Lung (tissue), 12 donors: Measurements from ENCODE around the gene CCIN. TPM values are rescaled to one million over a fixed set of nuclear protein-coding genes. Genes with fewer than 3 reads are reported as not detected.

ENCODE experiments used
- ATAC-seq: fragments of 200-7000 bp; cut with Tn5 transposase; one replicate; pipeline ENCODE4 v1.9.1; 2020; ENCODE audit warnings: moderate number of reproducible peaks; ENCODE audit not compliant: insufficient read depth, low FRiP score
- DNase-seq, 3 donors: peaks; one replicate each; pipeline ENCODE4 v3.0.0-alpha.2; 2013 to 2017
- H3K27ac ChIP-seq, 2 donors: one replicate each; pipeline ENCODE4 v1.5.1; 2013; ENCODE audit warnings: mild to moderate bottlenecking in 2 of 2, moderate library complexity in 2 of 2, control low read depth in 1 of 2, inconsistent platforms in 1 of 2, low read depth in 1 of 2, low read length in 1 of 2
- H3K27me3 ChIP-seq, 3 donors: one replicate each; pipeline ENCODE4 v1.5.1; 2013; ENCODE audit warnings: low read length in 2 of 3; ENCODE audit not compliant: control insufficient read depth in 3 of 3, insufficient read depth in 3 of 3
- H3K36me3 ChIP-seq, 4 donors: one replicate each; pipeline ENCODE4 v1.5.1; 2013; ENCODE audit warnings: low read length in 4 of 4, mild to moderate bottlenecking in 1 of 4, moderate library complexity in 1 of 4; ENCODE audit not compliant: control insufficient read depth in 4 of 4, insufficient read depth in 4 of 4
- H3K4me1 ChIP-seq, 5 donors: one replicate each; pipeline ENCODE4 v1.5.1; 2013; ENCODE audit warnings: low read length in 5 of 5, mild to moderate bottlenecking in 2 of 5, moderate library complexity in 1 of 5; ENCODE audit not compliant: control insufficient read depth in 5 of 5, insufficient read depth in 5 of 5
- H3K4me3 ChIP-seq: one replicate; pipeline ENCODE4 v1.5.1; 2013; ENCODE audit warnings: mild to moderate bottlenecking, control low read depth, moderate library complexity
- H3K9ac ChIP-seq, 2 donors: one replicate each; pipeline ENCODE4 v1.5.1; 2013; ENCODE audit warnings: low read length in 2 of 2, control low read depth in 1 of 2; ENCODE audit not compliant: insufficient read depth in 1 of 2
- H3K9me3 ChIP-seq, 4 donors: one replicate each; pipeline ENCODE4 v1.5.1; 2013; ENCODE audit warnings: low read length in 3 of 4, mild to moderate bottlenecking in 1 of 4, moderate library complexity in 1 of 4; ENCODE audit not compliant: control insufficient read depth in 4 of 4, insufficient read depth in 3 of 4
- CTCF ChIP-seq: IDR thresholded peaks from 2 replicates; pipeline ENCODE4 v1.5.1; 2012; ENCODE audit warnings: mild to moderate bottlenecking; ENCODE audit errors: control extremely low read depth, extremely low read depth
- WGBS, 2 donors: extraction: QIAGEN DNeasy Blood & Tissue Kit; methylation state at CpG; one replicate each; pipeline ENCODE4 v1.1.7; 2013; 5-methylcytosine and 5-hydroxymethylcytosine counted together
- polyA plus RNA-seq, 2 donors: library from polyadenylated mRNA; stranded (reverse); fragments of 200-250 nt; gene quantifications; one replicate each; pipeline ENCODE4 v1.2.1, GENCODE V29; 2013
- total RNA-seq, 2 donors: library from RNA; depleted of rRNA in 1 of 2; stranded (reverse); fragments of >200 nt in 1 of 2; gene quantifications; one replicate each; pipeline ENCODE4 v1.2.1, GENCODE V29; 2014 to 2021
- donor health status: control.
- donor health status: control.
- donor health status: Bipolar disorder and iron deficiency.
- donor health status: healthy.
- donor health status: DM: yes; HTN: yes; CAD: no.

The CCIN gene
- total and polyA plus RNA-seq, 4 donors, result 0.12 to 0.89 (median 0.15) TPM; not detected in 1

DNA sequence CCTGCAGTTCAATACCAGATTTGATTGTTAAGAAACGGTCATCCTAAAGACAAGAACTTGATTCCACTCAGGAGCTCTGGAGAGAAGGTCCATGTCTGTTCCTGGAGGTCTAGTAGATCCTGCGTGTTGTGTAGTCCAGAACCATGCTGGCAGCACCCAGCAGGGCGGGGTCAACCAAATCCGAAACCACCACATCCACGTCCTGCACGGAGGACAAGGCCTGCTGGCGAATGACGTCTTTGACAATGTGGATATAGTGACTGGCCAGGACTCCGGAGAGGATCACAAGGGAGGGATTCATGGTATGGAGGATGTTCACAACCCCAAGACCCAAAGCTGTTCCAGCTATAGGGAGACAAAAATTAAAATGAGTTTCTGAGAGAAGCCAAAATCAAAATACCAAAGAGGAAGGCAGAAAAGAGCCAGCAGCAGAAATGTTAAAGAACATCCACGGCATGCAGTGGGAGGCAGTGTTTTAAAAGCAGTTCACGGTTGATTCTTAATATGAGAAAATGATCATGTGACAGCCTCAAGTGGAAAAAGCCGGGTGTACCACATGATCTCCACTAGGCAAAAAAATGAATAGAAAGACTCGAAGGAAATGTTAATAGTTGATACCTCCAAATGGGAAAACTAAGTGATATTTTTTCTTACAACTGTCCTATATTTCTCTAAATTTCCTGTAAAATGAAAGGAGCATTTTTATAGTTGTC lies 48.2 kb downstream of the CCIN start:
- DNase-seq (peak in 1 of 3 donors; percentile 13), ATAC-seq (no peak)
- WGBS, 2 donors, result 73 to 74% methylated on average over 13 of the region's 13 CpGs
- Histone ChIP-seq H3K36me3 (peaks cover 16 to 67% (median 42%) of the 10 kb centered on the region in 4 donors), H3K9ac (no peak overlapping the region), H3K4me3 (no peak overlapping the region), H3K27ac (no peak overlapping the region), H3K9me3 (peaks cover 0 to 2% (median under 1%) of the 10 kb centered on the region in 4 donors), H3K27me3 (no peaks in the 10 kb centered on the region), H3K4me1 (peaks cover 0 to 8% (median 0%) of the 10 kb centered on the region in 5 donors)
- TF ChIP-seq CTCF, result no peak

DNA sequence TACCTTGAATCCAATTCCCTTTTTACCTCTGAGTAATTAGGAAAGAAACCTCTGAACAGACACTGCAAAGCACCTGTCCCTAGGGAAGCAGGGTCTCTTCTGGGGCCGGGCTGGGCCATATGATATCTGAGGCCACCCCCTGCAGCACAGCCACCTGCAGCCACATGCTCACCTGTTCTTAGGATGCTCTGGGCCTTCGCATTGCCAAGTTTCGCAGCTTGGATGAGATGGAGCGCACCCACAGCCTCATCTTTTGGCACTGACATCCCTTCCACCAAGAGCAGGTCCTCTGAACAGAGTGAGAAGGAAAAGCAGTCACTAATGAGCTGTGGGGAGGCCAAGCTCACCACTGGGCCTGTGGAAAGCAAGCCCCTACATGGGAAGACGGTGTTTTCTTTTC lies 48.8 kb downstream of the CCIN start:
- Histone ChIP-seq H3K27me3 (no peaks in the 10 kb centered on the region), H3K9me3 (peaks cover 0 to 4% (median 3%) of the 10 kb centered on the region in 4 donors), H3K4me3 (no peak overlapping the region), H3K36me3 (peaks cover 22 to 69% (median 46%) of the 10 kb centered on the region in 4 donors), H3K4me1 (peaks cover 0 to 8% (median 0%) of the 10 kb centered on the region in 5 donors), H3K9ac (no peak overlapping the region), H3K27ac (no peak overlapping the region)
- WGBS, 2 donors, result 92 to 94% methylated on average over 5 of the region's 5 CpGs
- ATAC-seq (no peak), DNase-seq (no peak)
- TF ChIP-seq CTCF, result no peak

GRCh38 chr9:36218411-36218901 lies 49.3 kb downstream of the CCIN start:
- DNase-seq, result no peak
- 78 to 85% methylated on average over 7 of the region's 7 CpGs for whole genome bisulfite sequencing, 2 donors
- ATAC-seq, result no peak
- TF ChIP-seq CTCF, result no peak
- Histone ChIP-seq H3K27ac (no peak overlapping the region), H3K9me3 (peaks cover 0 to 4% (median 3%) of the 10 kb centered on the region in 4 donors), H3K36me3 (peaks cover 25 to 71% (median 48%) of the 10 kb centered on the region in 4 donors), H3K9ac (no peak overlapping the region), H3K4me1 (peaks cover 0 to 6% (median 0%) of the 10 kb centered on the region in 5 donors), H3K4me3 (no peak overlapping the region), H3K27me3 (no peaks in the 10 kb centered on the region)

Other genes starting within 250 kb of the CCIN start
- not detected for gene OR2S2, start 211.2 kb upstream of the CCIN start, total RNA-seq
- not detected for gene OR2S2, start 211.2 kb upstream of the CCIN start, polyA plus RNA-seq
- gene RECK, start 132.5 kb upstream of the CCIN start, total RNA-seq, result 10 to 100 TPM; 16.0 to 19.3 TPM
- 1 to 10 TPM; 4.5 to 8.1 TPM for gene RECK, start 132.5 kb upstream of the CCIN start, polyA plus RNA-seq
- gene GLIPR2, start 32.7 kb upstream of the CCIN start, total RNA-seq, result 100 to 1,000 TPM in 1 of 2 donors, 10 to 100 TPM in 1; 17.4 to 112 TPM
- 10 to 100 TPM; 61.6 to 90.0 TPM for gene GLIPR2, start 32.7 kb upstream of the CCIN start, polyA plus RNA-seq
- gene CLTA, start 21.5 kb downstream of the CCIN start, total RNA-seq, result 100 to 1,000 TPM; 143 to 195 TPM
- 100 to 1,000 TPM; 145 to 269 TPM for gene CLTA, start 21.5 kb downstream of the CCIN start, polyA plus RNA-seq
- gene GNE, start 89.1 kb downstream of the CCIN start, total RNA-seq, result 10 to 100 TPM; 17.1 to 18.4 TPM
- gene GNE, start 89.1 kb downstream of the CCIN start, polyA plus RNA-seq, result 10 to 100 TPM in 1 of 2 donors, 1 to 10 TPM in 1; 5.1 to 10.4 TPM
- gene RNF38, start 230.9 kb downstream of the CCIN start, total RNA-seq, result 10 to 100 TPM; 36.9 to 41.0 TPM
- gene RNF38, start 230.9 kb downstream of the CCIN start, polyA plus RNA-seq, result 10 to 100 TPM in 1 of 2 donors, 1 to 10 TPM in 1; 7.6 to 14.2 TPM